Osteocyte (in vitro differentiated cells): Measurements from ENCODE around the gene EBF4. TPM values are rescaled to one million over a fixed set of nuclear protein-coding genes. Genes with fewer than 3 reads are reported as not detected.

Experiments
- DNase-seq: peaks from one replicate; pipeline ENCODE4 v3.0.0; 2021; ENCODE audit warnings: mixed read lengths; ENCODE audit not compliant: unreplicated experiment; ENCODE audit errors: extremely low spot score
- H3K27ac Mint-ChIP-seq: one replicate; pipeline ENCODE4 v1.8.0; 2021; ENCODE audit warnings: mild to moderate bottlenecking, mixed read lengths; ENCODE audit not compliant: unreplicated experiment
- H3K27me3 Mint-ChIP-seq: one replicate; pipeline ENCODE4 v1.8.0; 2021; ENCODE audit warnings: mixed read lengths; ENCODE audit not compliant: unreplicated experiment
- H3K36me3 Mint-ChIP-seq: one replicate; pipeline ENCODE4 v1.8.0; 2021; ENCODE audit warnings: mixed read lengths; ENCODE audit not compliant: unreplicated experiment
- H3K4me1 Mint-ChIP-seq: one replicate; pipeline ENCODE4 v1.8.0; 2021; ENCODE audit warnings: mixed read lengths; ENCODE audit not compliant: unreplicated experiment
- H3K4me3 Mint-ChIP-seq: one replicate; pipeline ENCODE4 v1.8.0; 2021; ENCODE audit warnings: mild to moderate bottlenecking, moderate library complexity, mixed read lengths; ENCODE audit not compliant: unreplicated experiment
- H3K9me3 Mint-ChIP-seq: one replicate; pipeline ENCODE4 v1.8.0; 2021; ENCODE audit warnings: mixed read lengths; ENCODE audit not compliant: unreplicated experiment
- CTCF ChIP-seq: fragments of 200-600 bp; sonication (generic); IDR thresholded peaks from 2 replicates; pipeline ENCODE4 v1.5.0; 2021; ENCODE audit warnings: antibody characterized with exemption, mild to moderate bottlenecking, moderate library complexity
- total RNA-seq: library from RNA; stranded (reverse); gene quantifications from 2 replicates; pipeline ENCODE4 v1.2.1, GENCODE V29; 2021

EBF4 gene
- total RNA-seq, 1 donor from 2014 or later = 12.8 TPM

- DNase-seq = no peak
These were observed 103.6 kb downstream of the EBF4 start for GRCh38 chr20:2796011-2796660.

GRCh38 chr20:2797136-2797983, 104.8 kb downstream of the EBF4 start:
- peaks cover 2% of the 10 kb centered on the region for H3K36me3 Mint-ChIP-seq
- no peak for TF ChIP-seq CTCF
- DNase-seq = no peak
- H3K4me3 Mint-ChIP-seq = no peak overlapping the region
- peaks cover 3% of the 10 kb centered on the region for H3K27me3 Mint-ChIP-seq
- H3K4me1 Mint-ChIP-seq = peaks cover 26% of the 10 kb centered on the region
- H3K9me3 Mint-ChIP-seq = no peaks in the 10 kb centered on the region
- no peak overlapping the region for H3K27ac Mint-ChIP-seq

More at GRCh38 chr20:2796011-2796660, 103.6 kb downstream of the EBF4 start:
- TF ChIP-seq CTCF = no peak
- H3K27me3 Mint-ChIP-seq = peaks cover 6% of the 10 kb centered on the region
- peaks cover 21% of the 10 kb centered on the region for H3K4me1 Mint-ChIP-seq
- H3K4me3 Mint-ChIP-seq = no peak overlapping the region
- no peaks in the 10 kb centered on the region for H3K9me3 Mint-ChIP-seq
- H3K27ac Mint-ChIP-seq = no peak overlapping the region
- H3K36me3 Mint-ChIP-seq = peaks cover 2% of the 10 kb centered on the region

- Mint-ChIP-seq H3K4me1 (peaks cover 26% of the 10 kb centered on the region), H3K9me3 (no peaks in the 10 kb centered on the region), H3K4me3 (no peak overlapping the region), H3K27me3 (peaks cover 6% of the 10 kb centered on the region), H3K27ac (no peak overlapping the region), H3K36me3 (peaks cover 2% of the 10 kb centered on the region)
- no peak for TF ChIP-seq CTCF
- DNase-seq = no peak
These were observed 105.7 kb downstream of the EBF4 start for GRCh38 chr20:2798095-2798805.

- DNase-seq = no peak
- Mint-ChIP-seq H3K4me3 (peak overlapping the region; percentile 86), H3K4me1 (peaks cover 26% of the 10 kb centered on the region), H3K27ac (no peak overlapping the region), H3K9me3 (no peaks in the 10 kb centered on the region), H3K27me3 (peaks cover 9% of the 10 kb centered on the region), H3K36me3 (peaks cover 2% of the 10 kb centered on the region)
- TF ChIP-seq CTCF = no peak
These were observed 106.2 kb downstream of the EBF4 start for GRCh38 chr20:2798814-2799213.
